GM04504 (cell line): ENCODE data around the gene LRCOL1.

Experiments used
- DNase-seq: peaks from one replicate; pipeline ENCODE4 v3.0.0-alpha.2; 2012; ENCODE audit warnings: low read depth

Gene LRCOL1

DNA sequence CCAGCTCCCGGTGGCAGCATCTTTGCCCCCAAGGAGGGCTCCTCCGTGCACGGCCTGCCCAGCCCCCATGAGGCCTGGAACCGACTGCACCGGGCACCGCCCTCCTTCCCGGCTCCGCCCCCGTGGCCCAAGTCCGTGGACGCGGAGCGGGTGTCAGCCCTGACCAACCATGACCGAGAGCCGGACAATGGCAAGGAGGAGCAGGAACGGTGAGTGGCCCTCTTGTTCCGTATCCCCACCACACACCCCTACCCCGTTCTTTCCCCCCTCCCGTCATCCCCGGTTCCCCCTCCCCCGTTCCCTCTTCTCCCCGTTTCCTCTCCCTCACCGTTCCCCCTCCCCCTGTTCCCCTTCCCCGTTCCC is 28.3 kb downstream of the LRCOL1 start:
- no peak for DNase-seq

DNA sequence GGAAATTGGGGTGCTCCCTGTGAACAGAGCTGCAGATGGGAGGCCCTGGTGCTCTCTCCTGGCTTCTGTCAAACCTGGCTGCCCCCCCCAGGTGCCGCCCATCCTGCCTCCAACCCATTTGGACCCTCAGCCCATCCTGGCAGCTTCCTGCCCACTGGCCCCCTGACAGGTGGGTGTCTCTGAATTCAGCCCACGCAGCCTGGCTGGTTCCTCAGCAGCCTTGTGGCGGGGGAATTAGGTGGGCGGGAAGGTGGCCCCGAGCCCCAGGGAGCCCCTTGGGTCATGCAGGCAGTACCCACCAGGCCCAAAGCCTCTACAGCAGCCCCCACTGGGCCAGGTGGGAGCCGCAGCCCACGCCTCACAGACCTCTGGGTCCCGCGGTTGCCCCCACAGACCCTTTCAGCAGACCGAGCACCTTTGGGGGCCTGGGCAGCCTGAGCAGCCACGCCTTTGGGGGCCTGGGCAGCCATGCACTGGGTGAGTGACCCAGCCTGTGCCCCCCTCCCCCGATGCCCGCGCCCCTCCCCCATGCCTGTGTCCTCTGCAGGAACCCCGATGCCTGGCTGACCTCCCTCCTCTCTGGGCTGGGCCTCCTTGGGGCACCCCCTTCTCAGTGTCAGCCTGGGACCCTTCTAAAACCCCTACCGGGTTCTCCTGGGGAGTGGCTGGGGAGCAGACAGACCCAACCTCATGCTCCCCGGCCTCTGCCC is 28.9 kb downstream of the LRCOL1 start:
- DNase-seq = no peak

DNA sequence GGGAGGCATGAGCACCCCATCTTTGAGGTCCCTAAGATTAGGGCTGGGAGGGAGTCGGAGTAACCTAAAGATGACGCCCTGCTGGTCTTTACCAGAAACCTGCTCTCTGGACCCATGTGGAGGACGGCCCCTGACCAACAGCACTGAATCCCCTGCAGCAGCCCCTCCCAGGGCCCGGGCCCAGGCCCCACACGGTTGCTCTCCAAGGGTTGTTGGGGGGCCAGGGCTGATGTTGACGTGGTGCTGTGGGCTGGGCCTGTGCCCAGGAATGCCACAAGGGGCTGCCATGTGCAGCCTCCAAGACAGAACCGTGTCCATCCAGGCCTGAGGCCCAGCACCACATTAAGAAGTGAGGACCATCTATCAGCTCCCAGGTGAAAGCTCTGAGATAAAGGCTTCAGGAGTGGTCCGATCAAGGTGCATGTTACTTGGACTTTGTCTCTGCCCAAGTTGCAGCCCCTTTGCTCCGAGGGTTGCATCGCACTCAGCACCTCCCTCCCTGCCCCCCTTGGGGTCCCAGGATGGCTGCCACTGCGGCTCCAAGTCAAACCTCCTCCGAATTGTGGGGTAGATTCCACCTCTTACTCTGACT is 29.6 kb downstream of the LRCOL1 start:
- no peak for DNase-seq

DNA sequence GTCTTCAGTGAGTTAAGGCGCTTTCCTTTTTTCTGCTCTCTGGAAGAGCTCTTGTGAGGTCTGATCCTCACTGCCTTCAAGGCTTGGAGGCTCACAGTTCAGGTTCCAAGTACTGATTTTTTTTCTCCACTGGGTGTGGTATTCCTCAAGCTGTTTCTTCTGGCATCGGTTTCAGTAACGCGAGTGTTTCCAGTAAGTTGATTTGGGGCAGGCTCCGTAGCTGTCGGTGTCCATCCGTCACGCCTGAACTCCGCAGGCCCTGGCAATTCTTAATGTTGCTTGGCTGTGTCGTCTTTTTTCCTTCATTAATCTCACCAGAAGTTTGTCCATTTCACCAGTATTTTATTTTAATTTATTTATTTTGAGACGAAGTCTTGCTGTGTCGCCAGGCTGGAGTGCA is 30.6 kb downstream of the LRCOL1 start:
- DNase-seq = no peak

DNA sequence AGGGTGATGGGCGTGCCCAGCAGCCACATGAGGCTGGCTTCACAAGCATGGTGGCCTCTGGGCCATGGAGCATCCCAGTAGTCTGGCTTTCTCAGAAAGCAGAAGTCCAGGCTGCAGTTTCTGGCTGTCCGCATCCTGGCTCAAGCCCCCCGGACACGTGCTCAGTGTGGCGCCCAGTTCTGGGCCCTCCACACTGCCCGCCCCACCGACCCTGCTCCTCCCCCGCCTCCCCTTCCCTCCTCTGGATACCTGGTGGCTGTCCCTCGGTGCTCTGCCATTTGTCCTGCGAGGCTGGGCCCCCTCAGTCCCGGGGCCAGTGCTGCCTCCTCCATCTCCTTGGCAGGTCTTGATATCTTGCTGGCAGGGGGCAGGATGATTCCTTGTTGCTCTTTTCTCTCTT is 31.6 kb downstream of the LRCOL1 start:
- DNase-seq = no peak

DNA sequence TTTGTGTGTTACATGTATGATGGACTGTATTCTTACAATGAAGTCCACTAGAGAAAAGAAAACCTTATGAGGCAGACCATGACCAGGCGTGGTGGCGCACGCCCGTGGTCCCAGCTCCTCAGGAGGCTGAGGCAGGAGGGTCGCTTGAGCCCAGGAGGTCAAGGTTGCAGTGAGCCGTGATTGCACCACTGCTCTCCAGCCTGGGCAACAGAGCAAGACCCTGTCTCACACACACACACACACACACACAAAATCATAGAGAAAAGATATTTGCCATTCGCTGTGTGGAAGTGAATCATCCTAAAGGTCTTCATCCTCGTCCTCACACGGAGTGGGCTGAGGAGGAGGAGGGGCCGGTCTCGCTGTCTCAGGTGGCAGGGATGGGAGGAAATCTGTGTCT is 32.3 kb downstream of the LRCOL1 start:
- no peak for DNase-seq

DNA sequence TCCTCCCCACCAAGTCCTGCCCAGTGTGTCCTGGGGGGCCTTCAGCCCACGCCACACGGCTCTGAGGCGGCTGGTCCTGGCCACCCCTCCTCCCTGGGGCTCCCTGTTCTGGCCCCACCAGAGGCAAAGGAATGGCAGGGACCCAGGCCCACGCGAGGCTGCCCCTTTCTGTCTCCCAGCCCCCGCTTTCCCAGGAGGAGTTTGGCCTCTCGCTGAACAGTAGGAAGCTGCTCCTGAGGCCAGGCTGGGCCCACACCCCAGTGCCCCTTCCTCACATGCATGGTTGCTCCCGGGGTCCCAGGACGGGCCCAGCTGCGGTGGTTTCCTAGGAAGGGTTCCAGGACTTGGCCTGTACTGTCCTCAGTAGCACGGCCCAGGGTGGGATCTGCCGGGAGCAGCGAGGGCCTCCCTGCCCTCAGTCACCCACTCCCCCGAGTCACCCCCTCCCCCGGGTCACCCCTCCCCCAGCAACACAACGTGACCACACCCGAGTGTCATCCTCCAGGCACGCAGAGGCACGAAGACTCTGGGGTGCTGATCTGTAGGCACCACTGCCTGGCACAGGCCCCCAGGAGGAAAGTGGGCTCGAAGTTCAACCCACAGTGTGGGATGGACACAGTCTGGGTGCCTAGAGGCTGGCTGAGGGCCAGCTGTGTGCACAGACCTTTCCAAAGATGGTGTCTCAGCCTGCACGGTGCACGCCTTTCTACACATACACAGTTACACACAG is 33.0 kb downstream of the LRCOL1 start:
- no peak for DNase-seq

DNA sequence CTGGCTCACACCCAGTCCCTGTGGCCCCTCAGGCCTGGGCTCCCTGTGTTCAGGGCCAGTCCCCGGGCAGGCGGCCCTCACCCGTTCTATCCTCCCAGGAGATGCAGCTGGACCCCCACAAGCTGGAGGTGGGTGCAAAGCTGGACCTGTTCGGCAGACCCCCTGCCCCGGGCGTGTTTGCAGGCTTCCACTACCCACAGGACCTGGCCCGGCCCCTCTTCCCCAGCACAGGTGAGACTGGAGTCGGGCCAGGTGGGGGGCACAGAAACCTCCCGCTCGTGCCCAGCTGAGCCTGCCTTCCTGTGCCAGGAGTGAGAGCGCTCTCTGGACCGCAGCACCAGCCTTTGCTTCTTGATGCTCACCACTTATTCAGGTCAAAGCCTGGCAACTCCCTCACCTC is 33.7 kb downstream of the LRCOL1 start:
- DNase-seq = no peak

DNA sequence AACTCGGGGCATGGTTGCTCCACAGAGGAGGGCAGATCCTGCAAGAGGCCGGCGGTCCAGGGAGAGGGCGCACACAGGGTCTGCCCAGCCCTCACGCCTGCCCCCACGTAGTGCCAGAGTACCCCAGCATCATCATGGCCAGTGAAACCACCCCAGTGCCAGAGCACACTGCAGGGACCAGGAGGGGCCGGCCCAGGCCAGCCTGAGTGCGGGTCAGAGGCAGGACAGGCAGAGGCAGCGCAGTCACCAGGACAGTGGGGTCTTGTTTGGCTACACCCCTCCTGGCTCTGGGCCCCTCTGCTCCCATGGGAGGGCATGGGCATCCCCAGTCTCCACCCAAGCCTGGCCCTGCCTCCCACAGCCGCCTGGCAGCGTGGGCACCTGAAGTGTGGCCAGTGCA is 34.7 kb downstream of the LRCOL1 start:
- no peak for DNase-seq

DNA sequence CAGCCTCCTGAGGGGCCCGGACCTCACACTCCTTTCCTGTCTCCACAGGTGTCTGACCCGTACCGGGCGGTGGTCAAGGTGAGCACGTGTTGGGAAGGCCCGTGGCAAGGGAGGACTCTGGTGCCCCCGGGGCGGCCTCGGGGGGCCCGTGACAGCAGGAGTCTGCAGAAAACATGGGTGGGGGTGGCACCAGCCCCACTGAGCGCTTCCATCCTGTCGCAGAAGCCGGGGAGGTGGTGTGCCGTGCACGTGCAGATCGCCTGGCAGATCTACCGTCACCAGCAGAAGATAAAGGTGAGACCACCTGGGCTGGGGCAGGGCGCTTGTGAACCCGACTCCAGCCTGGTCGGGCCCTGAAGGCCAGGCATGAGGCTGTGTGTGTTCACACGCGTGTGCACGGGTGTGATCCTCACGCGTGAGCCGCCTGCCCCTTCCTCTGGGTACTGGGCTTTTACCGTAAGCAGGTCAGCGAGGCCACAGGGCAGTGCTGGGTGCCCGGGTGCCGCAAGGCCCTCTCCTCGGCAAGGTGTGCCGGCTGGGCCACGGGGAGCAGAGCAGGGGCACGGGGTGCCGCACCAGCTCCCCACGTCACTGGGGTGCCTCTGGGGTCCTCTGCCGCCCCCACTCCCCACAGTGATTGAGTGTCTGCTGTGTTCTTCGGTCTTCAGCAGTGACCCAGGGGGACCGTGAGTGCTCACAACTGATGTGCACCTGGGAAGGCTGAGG is 35.9 kb downstream of the LRCOL1 start:
- DNase-seq = no peak

DNA sequence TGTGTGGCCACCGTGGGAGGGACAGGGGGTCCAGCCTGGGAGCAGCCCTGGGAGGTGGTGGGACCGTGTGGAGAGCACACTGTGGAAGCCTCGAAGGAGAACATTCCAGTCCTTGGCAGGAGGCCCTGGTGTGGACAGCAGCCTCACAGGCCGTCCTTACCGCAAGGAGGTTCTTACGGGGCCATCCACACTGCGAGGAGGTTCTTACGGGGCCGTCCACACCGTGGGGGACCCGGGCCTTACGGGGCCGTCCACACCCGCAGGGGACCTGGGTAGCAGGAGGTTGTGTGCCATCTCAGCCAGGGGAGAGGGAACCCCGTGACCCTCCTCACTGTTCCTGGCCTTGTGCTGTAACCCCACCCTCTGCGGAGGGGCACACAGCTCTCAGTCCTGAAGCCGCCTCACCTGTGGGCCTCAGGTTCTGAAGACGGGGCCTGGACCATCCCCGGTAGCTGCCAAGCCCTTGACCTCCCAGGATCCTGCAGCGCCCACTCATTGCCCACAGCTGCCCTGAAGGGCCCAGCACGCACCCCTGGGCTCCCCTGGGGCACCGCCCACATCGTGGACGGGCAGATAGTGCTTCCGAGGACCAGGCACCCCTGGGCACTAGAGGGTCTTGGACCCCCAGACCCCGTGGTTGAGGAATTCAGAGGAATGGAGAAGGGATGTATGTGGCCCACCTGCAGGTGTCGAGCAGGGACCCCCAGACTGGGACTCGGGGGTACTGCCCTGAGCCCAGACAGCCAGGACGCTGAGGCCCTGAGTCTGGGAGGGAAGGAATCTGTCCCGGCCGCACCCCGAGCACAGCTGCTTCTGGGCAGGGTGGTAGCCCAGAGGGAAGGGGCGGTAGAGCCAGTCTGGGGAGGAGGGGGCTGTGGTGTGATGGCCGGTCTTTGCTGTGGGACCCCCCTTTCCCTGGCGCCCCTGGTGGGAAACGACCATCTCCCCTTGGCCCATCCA is 37.3 kb downstream of the LRCOL1 start:
- DNase-seq = no peak

DNA sequence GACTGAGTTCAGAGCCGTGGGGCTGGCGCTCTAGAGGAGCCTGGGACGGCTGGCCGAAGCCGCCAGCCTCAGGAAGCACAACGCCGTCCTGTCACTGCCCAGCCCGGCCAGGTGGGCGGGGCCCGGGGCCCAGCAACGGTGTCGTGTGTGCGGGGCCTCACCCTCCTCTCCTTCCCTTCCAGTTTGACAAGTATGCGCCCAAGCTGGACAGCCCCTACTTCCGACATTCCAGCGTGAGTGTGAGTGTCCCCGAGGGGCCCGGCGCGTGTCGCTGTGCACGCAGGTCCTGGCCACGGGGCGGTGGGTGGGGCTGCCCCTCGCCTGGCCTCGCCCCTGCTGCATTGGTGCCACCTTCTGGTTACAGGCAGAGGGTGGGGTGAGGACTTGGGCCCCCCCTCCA is 38.3 kb downstream of the LRCOL1 start:
- DNase-seq = no peak

DNA sequence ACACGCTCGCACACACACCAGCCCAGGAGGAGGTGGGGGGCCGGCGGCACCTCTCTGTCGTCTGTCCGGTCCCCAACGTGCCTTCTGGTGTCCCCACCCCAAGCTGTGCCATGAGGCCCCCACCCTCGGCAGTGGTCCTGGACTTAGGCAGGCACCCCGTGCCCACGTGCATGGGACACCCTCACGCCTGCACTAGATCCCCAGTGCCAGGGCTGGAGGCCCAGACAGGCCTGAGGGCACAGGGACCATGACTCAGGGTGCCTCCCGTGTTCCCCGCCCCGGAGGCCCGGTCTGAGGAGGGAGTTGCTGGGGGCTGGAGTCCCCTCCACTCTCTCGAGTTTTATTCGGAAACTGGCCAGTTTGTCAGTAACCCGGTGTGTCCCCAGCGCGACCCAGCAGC is 38.8 kb downstream of the LRCOL1 start:
- DNase-seq = no peak

DNA sequence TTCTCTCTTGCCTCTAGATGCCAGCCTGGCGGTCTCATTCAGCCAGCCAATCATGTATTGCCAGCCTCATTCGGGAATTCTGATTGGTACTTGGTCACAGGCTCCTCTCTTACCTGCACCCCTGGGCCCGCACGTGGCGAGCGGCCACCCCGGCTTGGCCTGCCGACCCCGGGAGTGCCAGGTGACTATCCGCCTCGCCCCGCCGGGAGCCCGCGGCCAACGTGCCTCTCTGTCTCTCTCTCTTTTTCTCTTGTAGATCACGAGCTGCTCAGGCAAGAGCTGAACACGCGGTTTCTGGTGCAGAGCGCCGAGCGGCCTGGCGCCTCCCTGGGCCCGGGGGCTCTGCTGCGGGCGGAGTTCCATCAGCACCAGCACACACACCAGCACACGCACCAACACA is 39.3 kb downstream of the LRCOL1 start:
- no peak for DNase-seq

DNA sequence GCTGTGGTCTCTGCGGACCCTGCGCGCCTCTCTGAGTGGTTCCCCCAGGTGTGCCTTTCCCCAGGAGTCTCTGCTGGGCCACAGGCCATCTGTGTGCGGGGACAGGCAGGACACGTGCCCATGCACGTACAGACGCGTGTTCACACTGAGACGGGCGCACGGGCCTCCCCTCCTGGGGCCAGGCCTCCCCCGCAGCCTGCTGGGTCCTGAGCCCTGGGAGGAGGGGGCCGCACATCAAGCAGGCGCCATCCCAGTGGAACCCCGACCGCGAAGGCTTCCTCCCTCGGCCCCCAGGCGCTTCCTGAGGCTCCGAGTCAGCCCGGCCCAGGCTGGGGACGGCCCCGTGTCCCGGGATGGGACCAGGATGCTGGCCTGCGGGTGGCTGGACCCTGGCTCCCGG is 39.7 kb downstream of the LRCOL1 start:
- no peak for DNase-seq

DNA sequence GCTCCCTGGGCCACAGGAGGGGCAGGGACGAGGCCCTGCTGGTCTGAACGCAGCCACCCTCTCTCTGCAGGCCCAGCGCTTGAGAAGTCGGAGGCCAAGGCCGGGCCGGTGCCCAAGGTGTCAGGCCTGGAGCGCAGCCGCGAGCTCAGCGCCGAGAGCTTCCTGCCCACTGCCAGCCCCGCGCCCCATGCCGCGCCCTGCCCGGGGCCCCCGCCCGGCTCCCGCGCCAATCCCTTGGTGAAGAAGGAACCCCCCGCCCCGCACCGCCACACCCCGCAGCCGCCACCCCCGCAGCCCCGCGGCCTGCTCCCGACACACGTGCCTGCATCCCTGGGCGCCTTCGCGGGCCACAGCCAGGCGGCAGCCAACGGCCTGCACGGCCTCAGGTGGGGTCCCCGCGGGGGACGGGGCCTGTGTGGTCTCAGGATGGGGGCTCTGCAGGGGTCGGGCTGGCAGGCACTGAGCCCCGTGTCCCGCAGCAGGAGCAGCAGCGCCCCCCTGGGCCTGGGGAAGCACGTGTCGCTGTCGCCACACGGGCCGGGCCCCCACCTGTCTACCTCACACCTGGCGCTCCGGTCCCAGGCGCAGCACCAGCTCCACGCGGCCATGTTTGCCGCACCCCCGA is 40.4 kb downstream of the LRCOL1 start:
- DNase-seq = no peak

DNA sequence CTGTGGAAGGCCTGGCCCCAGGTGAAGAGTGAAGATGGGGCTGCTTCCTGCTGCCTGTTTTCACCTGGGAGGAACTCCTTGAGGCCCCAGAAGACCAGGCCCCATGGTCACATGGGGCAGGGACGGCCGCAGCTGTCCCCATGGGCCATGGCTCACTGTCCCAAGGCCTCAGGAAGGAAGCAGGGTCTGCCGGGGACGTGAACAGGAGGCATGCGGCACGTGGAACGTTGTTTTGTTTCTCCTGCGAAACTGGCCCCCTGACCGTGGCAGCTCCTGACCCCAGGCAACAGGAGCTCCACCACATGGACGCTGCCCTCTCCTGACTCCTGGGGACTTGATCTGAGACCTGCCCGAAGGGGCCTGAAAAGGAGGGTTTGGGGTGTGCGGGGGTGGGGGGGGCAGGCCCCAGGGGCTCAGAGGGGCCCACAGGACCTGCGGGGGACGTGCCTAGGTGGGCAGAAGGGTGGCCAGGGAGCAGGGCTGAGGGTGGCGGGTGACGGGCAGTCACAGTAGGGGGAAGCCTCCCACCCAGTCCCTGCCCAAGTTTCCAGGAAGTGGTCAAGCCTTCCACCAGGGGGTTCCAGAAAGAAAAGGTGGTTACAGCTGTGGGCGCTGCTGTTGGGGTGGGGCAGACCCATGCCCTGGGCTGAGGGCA is 41.4 kb downstream of the LRCOL1 start:
- no peak for DNase-seq

DNA sequence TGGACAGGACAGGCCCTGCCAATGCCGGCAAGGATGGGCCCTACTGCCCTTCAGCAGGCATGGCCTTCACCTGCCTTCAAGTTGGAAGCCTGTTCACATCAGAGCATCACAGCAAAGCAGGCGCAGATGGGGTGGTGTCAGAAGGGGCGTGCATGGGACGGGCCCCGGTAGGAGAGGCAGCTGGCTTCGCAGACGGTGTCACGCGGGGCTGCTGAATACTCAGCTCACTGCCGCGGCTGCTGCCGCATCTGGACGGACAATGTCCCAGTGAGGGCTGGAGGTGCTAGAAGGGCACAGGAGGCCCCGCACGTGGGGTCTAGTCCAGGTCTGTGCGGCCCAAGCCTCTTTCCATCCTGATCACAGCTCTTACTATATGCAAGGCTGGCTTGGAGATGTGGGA is 42.1 kb downstream of the LRCOL1 start:
- no peak for DNase-seq

DNA sequence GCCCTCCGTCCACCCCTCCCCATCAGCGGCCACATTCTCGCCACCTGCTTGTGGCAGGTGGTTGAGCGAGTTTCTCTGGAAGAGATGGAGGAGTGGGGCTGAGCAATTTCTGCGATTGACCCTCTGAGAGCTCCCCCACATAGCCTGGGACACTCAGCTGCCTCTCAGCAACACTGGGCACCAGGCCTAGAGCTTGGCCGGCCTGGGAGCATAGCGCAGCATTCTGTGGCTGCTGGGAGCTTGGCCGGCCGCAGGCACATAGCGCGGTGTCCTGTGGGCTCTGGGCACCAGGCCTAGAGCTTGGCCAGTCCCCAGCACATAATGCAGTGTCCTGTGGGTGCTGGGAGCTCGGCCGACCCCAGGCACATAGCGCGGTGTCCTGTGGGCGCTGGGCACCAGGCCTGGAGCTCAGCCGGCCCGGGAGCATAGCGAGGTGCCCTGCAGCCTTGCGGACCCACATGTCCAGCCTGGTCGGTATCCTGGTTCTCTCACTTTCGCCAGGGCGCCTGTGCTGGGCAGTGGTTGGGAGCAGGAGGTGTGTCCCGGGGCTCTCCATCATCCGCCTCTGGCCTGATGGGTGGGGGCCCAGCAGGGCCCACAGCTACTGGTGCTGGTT is 43.8 kb downstream of the LRCOL1 start:
- no peak for DNase-seq

DNA sequence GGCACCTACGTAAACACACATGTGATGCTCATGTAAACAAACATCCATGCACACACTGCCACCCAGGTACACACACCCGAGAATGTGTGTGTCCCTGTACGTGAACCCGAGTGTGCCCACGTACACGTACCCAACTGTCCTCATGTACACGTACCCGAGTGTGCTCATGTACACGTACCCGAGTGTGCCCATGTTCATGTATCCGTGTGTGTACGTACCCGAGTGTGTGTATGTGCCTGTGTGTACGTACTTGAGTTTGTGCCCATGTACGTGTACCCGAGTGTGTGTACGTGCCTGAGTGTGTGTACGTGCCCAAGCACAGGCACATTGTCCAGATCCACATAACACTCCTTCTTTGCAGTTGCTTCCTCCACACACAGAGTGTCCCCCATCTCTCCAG is 45.0 kb downstream of the LRCOL1 start:
- no peak for DNase-seq
